Stomach (tissue), 9 donors: ENCODE data around the gene CFAP92. TPM values are rescaled to one million over a fixed set of nuclear protein-coding genes. Genes with fewer than 3 reads are reported as not detected.
"Not testable (repeated sequence)": the region's sequence is repeated elsewhere in the genome, so short reads cannot be mapped to it uniquely, and the experiment has no call there.

Experiments
- DNase-seq, 2 donors: peaks; one replicate each; pipeline versions ENCODE4 v3.0.0 to v3.0.0-alpha.2; 2013 to 2019
- H3K27ac ChIP-seq, 5 donors: fragments of 200-600 bp in 4 of 5; sonication (generic) in 4 of 5; one replicate each; pipeline ENCODE4 v1.5.1; 2013 to 2019; ENCODE audit warnings: mild to moderate bottlenecking in 1 of 5, moderate library complexity in 1 of 5
- H3K27me3 ChIP-seq, 3 donors: fragments of 200-600 bp; sonication (generic); one replicate each; pipeline ENCODE4 v1.5.1; 2017 to 2019; ENCODE audit warnings: mixed run types in 1 of 3
- H3K36me3 ChIP-seq, 4 donors: fragments of 200-600 bp; sonication (generic); 1 replicate in 3 of 4; 2 replicates in 1 of 4; pipeline ENCODE4 v1.5.1; 2016 to 2019
- H3K4me1 ChIP-seq, 4 donors: fragments of 200-600 bp; sonication (generic); one replicate each; pipeline ENCODE4 v1.5.1; 2016 to 2019
- H3K4me3 ChIP-seq, 4 donors: fragments of 200-600 bp; sonication (generic) in 3 of 4; one replicate each; pipeline ENCODE4 v1.5.1; 2016 to 2019; ENCODE audit warnings: mild to moderate bottlenecking in 1 of 4
- H3K9me3 ChIP-seq, 4 donors: fragments of 200-600 bp; sonication (generic); one replicate each; pipeline ENCODE4 v1.5.1; 2016 to 2019
- EP300 ChIP-seq: sonication (generic); formaldehyde crosslinking; IDR thresholded peaks from one replicate; pipeline ENCODE4 v1.6.1; 2017; ENCODE audit warnings: antibody characterized with exemption
- POLR2A ChIP-seq, 4 donors: fragments of 450-650 bp; IDR thresholded peaks; one replicate each; pipeline ENCODE4 v1.6.1; 2016; ENCODE audit warnings: antibody characterized with exemption in 4 of 4, control low read depth in 2 of 4, mild to moderate bottlenecking in 1 of 4, moderate library complexity in 1 of 4
- POLR2AphosphoS5 ChIP-seq, 3 donors: sonication (generic); formaldehyde crosslinking; IDR thresholded peaks; one replicate each; pipeline ENCODE4 v1.6.1; 2016; ENCODE audit warnings: antibody characterized with exemption in 3 of 3
- WGBS, 5 donors: extraction: QIAGEN DNeasy Blood & Tissue Kit in 3 of 5; methylation state at CpG; one replicate each; pipeline versions ENCODE4 v1.1.5 to v1.1.7; 2013 to 2018; 5-methylcytosine and 5-hydroxymethylcytosine counted together
- intact Hi-C: fragments of 100-400 bp; cut with DNase I; formaldehyde crosslinking; loops from one replicate; pipeline ENCODE4 v1.15.1; 2023; ENCODE audit warnings: low total_unique reads
- polyA plus RNA-seq, 3 donors: library from polyadenylated mRNA; stranded (reverse); fragments of 200-250 nt; gene quantifications; one replicate each; pipeline ENCODE4 v1.2.3, GENCODE V29; 2013
- total RNA-seq, 5 donors: library from RNA; depleted of rRNA; stranded (reverse); fragments of >200 nt; gene quantifications; one replicate each; pipeline versions ENCODE4 v1.1.0 to v1.2.3, GENCODE V29; 2014 to 2016
- TF ChIP-seq, protein P1 (sequence below), 7 experiments: fragments of 450-650 bp in 4 of 7; fragments of 200-600 bp in 3 of 7; sonication (generic) in 3 of 7; IDR thresholded peaks; one replicate each; pipeline ENCODE4 v1.5.1; 2016 to 2019; ENCODE audit warnings: antibody characterized with exemption in 7 of 7, control low read depth in 2 of 7, mild to moderate bottlenecking in 1 of 7
- donor health status: healthy with polysubstance abuse.
- donor health status: Bipolar disorder and iron deficiency.
- donor health status: healthy.

Gene CFAP92
- total and polyA plus RNA-seq, 8 donors, result 0.50 to 13.4 (median 2.3) TPM

DNA sequence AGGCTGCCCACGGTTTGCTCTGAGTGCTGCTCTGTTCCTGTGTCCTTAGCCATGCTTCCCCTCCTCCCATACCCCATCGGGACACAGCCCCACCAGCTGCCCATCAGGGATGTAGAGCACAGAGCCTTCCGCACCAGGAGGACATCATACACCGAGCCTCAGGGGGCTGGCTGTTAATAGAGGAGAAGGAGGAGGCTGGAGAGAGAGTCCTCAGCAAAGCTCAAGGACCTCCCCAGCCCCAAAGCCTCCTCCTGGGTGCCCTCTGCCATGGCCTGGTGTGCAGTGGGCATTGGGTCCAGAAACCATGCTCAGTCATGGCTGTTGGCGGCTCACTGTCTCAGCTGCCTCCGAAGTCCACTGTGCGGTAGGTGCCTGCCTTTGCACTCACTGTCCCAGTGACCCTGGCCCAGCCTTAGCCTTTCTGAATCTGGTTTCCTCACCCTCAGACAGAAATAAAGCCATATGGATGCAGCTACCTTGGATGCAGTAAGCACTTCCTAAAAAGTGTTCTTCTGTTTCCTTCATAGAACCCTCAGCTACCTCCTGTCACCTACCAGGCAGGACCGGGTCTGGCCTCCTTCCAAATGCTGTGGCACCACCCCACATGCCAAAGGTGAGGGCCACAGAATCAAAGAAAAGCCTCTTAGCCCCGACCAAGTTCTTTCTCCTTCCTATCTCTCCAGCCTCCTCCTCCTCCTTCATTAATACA, 60.5 kb downstream of the CFAP92 start:
- Histone ChIP-seq H3K27ac (no peak overlapping the region), H3K9me3 (no peaks in the 10 kb centered on the region)

DNA sequence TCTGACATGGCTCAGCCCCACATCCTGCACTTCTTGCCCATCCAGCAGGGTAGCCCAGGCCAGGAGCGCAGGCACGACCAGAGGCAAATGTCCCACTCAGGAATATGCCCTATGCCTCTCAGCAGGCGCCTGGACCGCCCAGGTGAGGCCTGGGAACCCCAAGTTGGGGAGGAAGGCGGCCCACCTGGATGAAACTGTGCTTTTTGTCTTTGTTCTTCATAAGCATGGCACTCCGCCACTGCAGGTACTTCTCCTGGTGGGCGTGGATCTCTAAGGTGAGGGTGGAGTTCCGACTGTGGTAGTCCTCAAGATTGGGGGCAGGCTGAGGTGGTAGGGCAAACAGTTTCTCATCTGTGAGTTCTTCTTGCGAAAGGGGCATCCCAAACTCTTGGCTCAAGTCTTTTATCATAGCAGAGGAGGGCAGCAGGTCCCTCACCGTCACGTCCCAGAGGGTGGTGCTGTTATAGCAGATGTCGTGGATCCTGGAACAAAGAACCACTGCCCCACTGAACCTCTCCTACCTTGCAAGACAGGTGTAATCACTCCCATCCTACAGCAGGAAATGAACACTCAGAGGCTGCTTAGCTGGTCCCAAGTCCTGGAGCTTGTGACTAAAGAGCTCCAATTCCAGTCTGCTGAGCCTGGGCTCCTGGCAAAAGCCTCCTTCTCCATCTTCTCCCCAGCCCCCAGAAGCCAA, 61.2 kb downstream of the CFAP92 start:
- Histone ChIP-seq H3K27me3 (peaks cover 0 to 8% (median 0%) of the 10 kb centered on the region in 3 donors), H3K36me3 (peaks cover 0 to 4% (median 0%) of the 10 kb centered on the region in 4 donors), H3K4me3 (no peak overlapping the region), H3K27ac (no peak overlapping the region), H3K4me1 (no peaks in the 10 kb centered on the region), H3K9me3 (no peaks in the 10 kb centered on the region)
- no peak for TF ChIP-seq POLR2A (IDR thresholded peaks at IDR 0.05)
- no peak for TF ChIP-seq EP300
- no peak for TF ChIP-seq POLR2AphosphoS5 (IDR thresholded peaks at IDR 0.05)
- TF ChIP-seq, protein P1, sequence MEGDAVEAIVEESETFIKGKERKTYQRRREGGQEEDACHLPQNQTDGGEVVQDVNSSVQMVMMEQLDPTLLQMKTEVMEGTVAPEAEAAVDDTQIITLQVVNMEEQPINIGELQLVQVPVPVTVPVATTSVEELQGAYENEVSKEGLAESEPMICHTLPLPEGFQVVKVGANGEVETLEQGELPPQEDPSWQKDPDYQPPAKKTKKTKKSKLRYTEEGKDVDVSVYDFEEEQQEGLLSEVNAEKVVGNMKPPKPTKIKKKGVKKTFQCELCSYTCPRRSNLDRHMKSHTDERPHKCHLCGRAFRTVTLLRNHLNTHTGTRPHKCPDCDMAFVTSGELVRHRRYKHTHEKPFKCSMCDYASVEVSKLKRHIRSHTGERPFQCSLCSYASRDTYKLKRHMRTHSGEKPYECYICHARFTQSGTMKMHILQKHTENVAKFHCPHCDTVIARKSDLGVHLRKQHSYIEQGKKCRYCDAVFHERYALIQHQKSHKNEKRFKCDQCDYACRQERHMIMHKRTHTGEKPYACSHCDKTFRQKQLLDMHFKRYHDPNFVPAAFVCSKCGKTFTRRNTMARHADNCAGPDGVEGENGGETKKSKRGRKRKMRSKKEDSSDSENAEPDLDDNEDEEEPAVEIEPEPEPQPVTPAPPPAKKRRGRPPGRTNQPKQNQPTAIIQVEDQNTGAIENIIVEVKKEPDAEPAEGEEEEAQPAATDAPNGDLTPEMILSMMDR (IDR thresholded peaks at IDR 0.05), result no peak
- intact Hi-C loops, result no loop called here
- no peak for DNase-seq
- 67 to 80% (median 73%) methylated on average over 8 to 12 of the region's 12 CpGs for WGBS, 5 donors

More for the DNA sequence above, 60.5 kb downstream of the CFAP92 start:
- Histone ChIP-seq H3K36me3 (peaks cover 0 to 4% (median 0%) of the 10 kb centered on the region in 4 donors), H3K4me3 (no peak overlapping the region), H3K27me3 (peaks cover 0 to 8% (median 0%) of the 10 kb centered on the region in 3 donors), H3K4me1 (no peaks in the 10 kb centered on the region)
- 65 to 76% (median 74%) methylated on average over 9 of the region's 9 CpGs for WGBS, 5 donors
- TF ChIP-seq, protein P1 (IDR thresholded peaks at IDR 0.05), result no peak
- TF ChIP-seq EP300 (no peak), POLR2AphosphoS5 (IDR thresholded peaks at IDR 0.05) (no peak), POLR2A (IDR thresholded peaks at IDR 0.05) (no peak)
- DNase-seq, result no peak
- intact Hi-C loops, result no loop called here

DNA sequence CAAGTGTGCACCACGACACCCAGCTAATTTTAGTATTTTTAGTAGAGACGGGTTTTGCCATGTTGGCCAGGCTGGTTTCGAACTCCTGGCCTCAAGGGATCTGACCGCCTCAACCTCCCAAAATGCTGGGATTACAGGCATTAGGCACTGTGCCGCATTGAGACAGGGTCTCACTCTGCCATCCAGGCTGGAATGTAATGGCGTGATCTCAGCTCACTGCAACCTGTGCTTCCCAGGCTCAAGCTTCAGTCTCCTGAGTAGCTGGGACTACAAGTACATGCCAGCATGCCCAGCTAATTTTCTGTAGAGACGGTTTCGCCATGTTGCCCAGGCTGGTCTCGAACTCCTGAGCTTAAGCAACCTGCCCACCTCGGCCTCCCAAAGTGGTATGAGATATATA, 62.8 kb downstream of the CFAP92 start:
- Histone ChIP-seq H3K27ac (no peak overlapping the region), H3K4me1 (no peaks in the 10 kb centered on the region)
- intact Hi-C loops, result no loop called here

DNA sequence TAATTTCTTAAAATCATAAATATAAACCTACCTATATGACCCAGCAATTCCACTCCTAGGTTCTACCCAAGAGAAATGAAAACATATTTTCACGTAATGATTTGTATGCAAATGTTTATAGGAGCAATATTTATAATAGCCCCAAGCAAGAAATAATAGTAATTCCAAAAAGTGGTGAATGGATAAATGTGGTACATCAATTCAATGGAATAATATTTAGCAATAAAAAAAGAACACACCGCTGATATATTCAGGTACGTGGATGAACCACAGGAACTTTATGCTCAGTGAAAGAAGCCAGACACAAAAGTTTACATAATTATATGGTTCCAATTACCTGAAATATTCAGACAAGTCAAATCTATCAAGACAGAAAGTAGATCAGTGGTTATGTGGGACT, 64.5 kb downstream of the CFAP92 start:
- no peak for DNase-seq
- no peak overlapping the region for H3K27ac ChIP-seq
- 90 to 95% (median 93%) methylated on average over 3 of the region's 3 CpGs for WGBS, 5 donors
- H3K36me3 ChIP-seq, result peaks cover 0 to 4% (median 0%) of the 10 kb centered on the region in 4 donors
- H3K9me3 ChIP-seq, result peaks cover 0 to 23% (median 13%) of the 10 kb centered on the region in 4 donors
- intact Hi-C loops, result no loop called here
- no peaks in the 10 kb centered on the region for H3K27me3 ChIP-seq
- H3K4me1 ChIP-seq, result no peaks in the 10 kb centered on the region
- H3K4me3 ChIP-seq, result no peak overlapping the region
- TF ChIP-seq POLR2A (IDR thresholded peaks at IDR 0.05) (no peak), POLR2AphosphoS5 (IDR thresholded peaks at IDR 0.05) (no peak)
- TF ChIP-seq, protein P1 (IDR thresholded peaks at IDR 0.05), result no peak

More for the DNA sequence above, 62.8 kb downstream of the CFAP92 start:
- Histone ChIP-seq H3K27me3 (peaks cover 0 to 8% (median 0%) of the 10 kb centered on the region in 3 donors), H3K4me3 (no peak overlapping the region), H3K9me3 (peaks cover 0 to 13% (median 5%) of the 10 kb centered on the region in 4 donors), H3K36me3 (peaks cover 0 to 4% (median 0%) of the 10 kb centered on the region in 4 donors)
- WGBS, 5 donors, result 84 to 94% (median 87%) methylated on average over 10 of the region's 10 CpGs
- TF ChIP-seq, protein P1 (IDR thresholded peaks at IDR 0.05), result no peak
- no peak for TF ChIP-seq EP300
- TF ChIP-seq POLR2AphosphoS5 (IDR thresholded peaks at IDR 0.05), result no peak
- TF ChIP-seq POLR2A (IDR thresholded peaks at IDR 0.05), result no peak
- no peak for DNase-seq

DNA sequence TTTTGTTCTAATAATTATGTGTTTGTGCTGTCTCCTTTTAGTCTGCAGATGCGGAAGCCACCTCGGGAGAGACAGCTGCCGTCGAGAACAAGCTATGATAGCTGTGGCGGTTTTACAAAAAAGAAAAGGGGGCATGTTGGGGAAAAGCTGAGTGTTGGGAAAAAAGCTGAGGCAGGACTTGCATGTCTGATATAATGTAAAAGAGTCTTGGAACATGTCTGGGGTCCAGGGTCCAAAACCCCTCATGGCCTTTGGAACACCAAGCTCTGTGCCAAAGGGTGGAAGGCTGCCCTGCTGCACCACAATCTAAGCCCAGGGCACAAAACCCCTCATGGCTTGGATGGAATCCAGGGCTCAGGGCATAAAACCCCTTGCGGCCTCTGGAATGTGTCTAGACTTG, 69.9 kb downstream of the CFAP92 start:
- intact Hi-C loops, H3K27ac ChIP-seq, H3K27me3 ChIP-seq, DNase-seq, H3K4me3 ChIP-seq, H3K36me3 ChIP-seq, H3K4me1 ChIP-seq: not testable (repeated sequence)
- peaks cover 0 to 49% (median 22%) of the 10 kb centered on the region in 4 donors for H3K9me3 ChIP-seq
- WGBS, 5 donors, result 88 to 99% (median 90%) methylated on average over 6 of the region's 6 CpGs
